ENCODE measurements around the gene RTN4RL1. TPM values are rescaled to one million over a fixed set of nuclear protein-coding genes. Genes with fewer than 3 reads are reported as not detected.

The RTN4RL1 gene
- total RNA-seq, 2 donors from 2014 or later: 18.2 to 19.6 TPM

DNA sequence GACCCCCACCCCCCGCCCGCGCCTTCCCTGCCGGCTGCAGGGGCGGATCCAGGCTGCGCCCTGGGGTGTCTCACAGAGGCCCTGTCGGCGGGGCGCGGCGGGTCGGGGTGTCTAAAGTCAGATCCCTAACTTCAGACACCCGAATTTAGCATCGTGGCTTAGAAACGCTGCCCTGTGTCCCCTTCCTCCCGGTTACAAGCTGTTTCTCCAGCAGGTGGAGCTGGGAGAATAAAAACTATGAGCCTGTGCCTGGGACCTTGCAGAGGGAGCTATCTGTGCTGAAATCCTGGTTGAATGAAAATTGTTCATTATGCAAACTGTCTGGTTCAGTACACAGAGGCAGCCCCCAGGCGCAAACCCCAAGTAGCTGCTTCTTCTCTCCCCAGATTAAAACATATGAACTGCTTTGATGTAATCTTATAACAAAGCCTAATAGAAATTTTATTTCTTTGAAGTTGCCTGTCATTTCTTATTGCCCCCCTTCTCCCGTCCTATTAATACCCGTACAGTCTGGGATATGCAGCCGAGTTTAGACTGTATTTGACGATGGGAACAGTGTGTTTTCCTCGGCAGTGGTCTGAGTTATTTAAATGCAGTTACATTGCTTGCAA, 116.3 kb downstream of the RTN4RL1 start:
- no peaks in the 10 kb centered on the region for H3K9me3 Mint-ChIP-seq
- peak; percentile 89 for TF ChIP-seq CTCF (conservative IDR thresholded peaks at IDR 0.05)
- peak; percentile 92 for DNase-seq
- peak overlapping the region; percentile 82 for H3K27ac Mint-ChIP-seq
- no peaks in the 10 kb centered on the region for H3K36me3 Mint-ChIP-seq (ENCODE audit: low read depth)
- Histone ChIP-seq H3K9me3 (ENCODE audit: control insufficient read depth, low read length) (no peaks in the 10 kb centered on the region), H3K4me1 (ENCODE audit: control insufficient read depth, insufficient read depth, low read length) (peaks cover 27% of the 10 kb centered on the region), H3K36me3 (ENCODE audit: control insufficient read depth, insufficient read depth, low read length) (no peaks in the 10 kb centered on the region), H3K9ac (ENCODE audit: extremely low read depth, low read length, poor library complexity, severe bottlenecking) (no peak overlapping the region), H3K27ac (ENCODE audit: low read depth, low read length) (no peak overlapping the region), H3K4me3 (ENCODE audit: low read length) (peak overlapping the region; percentile 66), H3K27me3 (ENCODE audit: control insufficient read depth, insufficient read depth, low read length, poor library complexity, severe bottlenecking) (peaks cover 52% of the 10 kb centered on the region)
- peaks cover 46% of the 10 kb centered on the region for H3K4me1 Mint-ChIP-seq
- peaks cover 84% of the 10 kb centered on the region for H3K27me3 Mint-ChIP-seq (ENCODE audit: insufficient read depth)
- 3 to 4% methylated on average over 8 to 22 of the region's 22 CpGs for WGBS, 2 experiments (ENCODE audit: insufficient coverage in 1 of 2, insufficient read length in 1 of 2)
- H3K4me3 Mint-ChIP-seq: peak overlapping the region; percentile 50

DNA sequence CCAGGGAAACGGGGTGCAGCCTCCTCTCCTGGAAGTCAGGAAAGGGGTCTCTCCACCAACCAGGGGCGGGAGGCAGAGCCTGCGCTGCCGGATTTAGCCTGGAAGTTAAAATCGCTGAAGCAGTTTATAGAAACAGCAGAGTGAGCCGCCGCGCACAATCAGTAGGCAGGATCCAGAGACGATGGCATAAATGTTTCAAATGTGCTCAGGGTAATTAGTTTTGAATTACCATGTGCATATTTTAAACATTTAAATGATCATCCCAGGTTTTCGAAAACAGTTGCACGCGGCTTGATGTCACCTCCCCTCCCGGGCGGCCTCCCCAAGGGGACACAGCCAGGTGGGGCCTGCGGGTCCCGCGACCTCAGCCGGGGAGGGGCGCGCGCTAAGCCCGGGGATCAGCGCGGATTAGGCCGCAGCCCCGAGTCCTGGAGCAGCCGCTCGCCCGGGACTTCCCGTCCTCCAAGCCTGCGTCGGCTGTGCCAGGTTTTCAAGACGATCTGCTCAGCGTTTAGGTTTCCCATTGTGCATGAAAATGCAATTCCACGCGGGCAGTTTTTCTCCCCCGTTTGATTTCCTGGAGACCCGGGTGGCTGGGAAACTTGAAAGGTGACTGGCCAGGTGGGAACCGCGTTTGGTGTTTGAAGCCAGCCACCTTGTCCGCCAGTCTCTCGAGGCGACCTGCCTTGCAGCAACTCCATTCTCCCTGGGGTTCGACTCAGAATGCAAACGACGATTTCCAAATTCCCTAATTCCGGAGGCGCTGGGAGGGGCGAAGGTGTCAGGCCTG, 117.0 kb downstream of the RTN4RL1 start:
- Mint-ChIP-seq H3K4me1 (peaks cover 46% of the 10 kb centered on the region), H3K27ac (peak overlapping the region; percentile 82), H3K27me3 (ENCODE audit: insufficient read depth) (peaks cover 84% of the 10 kb centered on the region), H3K9me3 (no peaks in the 10 kb centered on the region), H3K4me3 (peak overlapping the region; percentile 50), H3K36me3 (ENCODE audit: low read depth) (no peaks in the 10 kb centered on the region)
- Histone ChIP-seq H3K27ac (ENCODE audit: low read depth, low read length) (no peak overlapping the region), H3K36me3 (ENCODE audit: control insufficient read depth, insufficient read depth, low read length) (no peaks in the 10 kb centered on the region), H3K9ac (ENCODE audit: extremely low read depth, low read length, poor library complexity, severe bottlenecking) (peak overlapping the region; percentile 13), H3K27me3 (ENCODE audit: control insufficient read depth, insufficient read depth, low read length, poor library complexity, severe bottlenecking) (peaks cover 52% of the 10 kb centered on the region), H3K9me3 (ENCODE audit: control insufficient read depth, low read length) (no peaks in the 10 kb centered on the region), H3K4me1 (ENCODE audit: control insufficient read depth, insufficient read depth, low read length) (peaks cover 27% of the 10 kb centered on the region), H3K4me3 (ENCODE audit: low read length) (peak overlapping the region; percentile 66)
- TF ChIP-seq CTCF (conservative IDR thresholded peaks at IDR 0.05): no peak
- 12 to 15% methylated on average over 37 to 49 of the region's 49 CpGs for WGBS, 2 experiments (ENCODE audit: insufficient coverage in 1 of 2, insufficient read length in 1 of 2)
- DNase-seq: peak; percentile 88

- no peak overlapping the region for H3K9ac ChIP-seq (ENCODE audit: extremely low read depth, low read length, poor library complexity, severe bottlenecking)
- H3K9me3 ChIP-seq (ENCODE audit: control insufficient read depth, low read length): no peaks in the 10 kb centered on the region
- H3K4me3 ChIP-seq (ENCODE audit: low read length): no peak overlapping the region
- H3K27ac ChIP-seq (ENCODE audit: low read depth, low read length): no peak overlapping the region
- peaks cover 42% of the 10 kb centered on the region for H3K4me1 Mint-ChIP-seq
- DNase-seq: no peak
- WGBS, 2 experiments (ENCODE audit: insufficient coverage in 1 of 2, insufficient read length in 1 of 2): 82 to 88% methylated on average over 16 to 17 of the region's 17 CpGs
- H3K9me3 Mint-ChIP-seq: no peaks in the 10 kb centered on the region
- H3K36me3 Mint-ChIP-seq (ENCODE audit: low read depth): no peaks in the 10 kb centered on the region
- H3K4me3 Mint-ChIP-seq: no peak overlapping the region
- H3K27me3 Mint-ChIP-seq (ENCODE audit: insufficient read depth): peaks cover 75% of the 10 kb centered on the region
- peaks cover 49% of the 10 kb centered on the region for H3K27me3 ChIP-seq (ENCODE audit: control insufficient read depth, insufficient read depth, low read length, poor library complexity, severe bottlenecking)
- no peaks in the 10 kb centered on the region for H3K36me3 ChIP-seq (ENCODE audit: control insufficient read depth, insufficient read depth, low read length)
- peak overlapping the region; percentile 84 for H3K27ac Mint-ChIP-seq
- H3K4me1 ChIP-seq (ENCODE audit: control insufficient read depth, insufficient read depth, low read length): peaks cover 24% of the 10 kb centered on the region
- TF ChIP-seq CTCF (conservative IDR thresholded peaks at IDR 0.05): no peak
Observed at GRCh38 chr17:1907216-1907631, 117.9 kb downstream of the RTN4RL1 start.

All from endodermal cell (in vitro differentiated cells).